Stimulated activated CD8-positive, alpha-beta memory T cell treated with anti-CD3 and anti-CD28 coated beads, Interleukin-4, amount 100 ng/mL, for 4 hours (primary cell): ENCODE measurements around the gene EEF1AKMT3.

Source experiments
- DNase-seq, 2 donors: peaks; one replicate each; pipeline ENCODE4 v3.0.0-alpha.2; 2020; ENCODE audit warnings: low read depth in 2 of 2, low spot score in 1 of 2

Gene EEF1AKMT3

DNA sequence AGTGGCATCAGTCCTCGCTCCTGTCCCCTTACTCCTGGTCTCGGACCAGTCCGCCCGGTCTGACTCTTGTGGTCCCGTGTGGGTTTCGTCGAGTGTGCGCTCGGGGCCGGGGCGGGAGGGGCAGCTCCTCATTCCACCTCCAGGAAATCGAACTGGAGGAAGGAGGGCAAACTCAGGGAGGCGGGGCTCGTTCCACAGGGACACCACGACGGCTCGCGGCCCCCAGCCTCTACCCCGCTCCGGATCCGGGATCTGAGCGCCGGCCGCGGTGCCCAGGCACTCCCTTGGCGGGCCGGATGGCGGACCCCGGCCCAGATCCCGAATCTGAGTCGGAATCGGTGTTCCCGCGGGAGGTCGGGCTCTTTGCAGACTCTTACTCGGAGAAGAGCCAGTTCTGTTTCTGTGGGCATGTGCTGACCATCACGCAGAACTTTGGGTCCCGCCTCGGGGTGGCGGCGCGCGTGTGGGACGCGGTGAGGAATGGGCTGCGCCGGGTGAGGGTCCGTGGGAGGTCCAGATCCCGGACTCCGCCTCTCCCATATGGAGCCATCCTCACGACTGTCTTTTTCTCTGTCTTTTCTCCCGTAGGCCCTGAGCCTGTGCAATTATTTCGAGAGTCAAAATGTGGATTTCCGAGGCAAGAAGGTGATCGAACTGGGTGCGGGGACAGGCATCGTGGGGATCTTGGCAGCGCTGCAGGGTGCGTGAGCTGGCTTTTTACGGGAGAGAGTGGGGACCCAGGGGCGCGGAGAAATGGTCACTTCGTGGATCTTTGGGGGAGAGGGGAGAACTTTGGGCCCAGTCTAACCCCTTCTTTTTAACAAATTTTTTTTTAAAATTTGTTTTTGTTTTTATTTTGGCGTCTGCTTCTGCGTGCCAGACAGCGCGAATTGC lies at the start of gene EEF1AKMT3:
Gene EEF1AKMT3, plus strand, starts transcription at position 186 of the 894 bp plus-strand sequence. Its CDS starts 111 bp downstream, at position 297.
- no peak for DNase-seq

DNA sequence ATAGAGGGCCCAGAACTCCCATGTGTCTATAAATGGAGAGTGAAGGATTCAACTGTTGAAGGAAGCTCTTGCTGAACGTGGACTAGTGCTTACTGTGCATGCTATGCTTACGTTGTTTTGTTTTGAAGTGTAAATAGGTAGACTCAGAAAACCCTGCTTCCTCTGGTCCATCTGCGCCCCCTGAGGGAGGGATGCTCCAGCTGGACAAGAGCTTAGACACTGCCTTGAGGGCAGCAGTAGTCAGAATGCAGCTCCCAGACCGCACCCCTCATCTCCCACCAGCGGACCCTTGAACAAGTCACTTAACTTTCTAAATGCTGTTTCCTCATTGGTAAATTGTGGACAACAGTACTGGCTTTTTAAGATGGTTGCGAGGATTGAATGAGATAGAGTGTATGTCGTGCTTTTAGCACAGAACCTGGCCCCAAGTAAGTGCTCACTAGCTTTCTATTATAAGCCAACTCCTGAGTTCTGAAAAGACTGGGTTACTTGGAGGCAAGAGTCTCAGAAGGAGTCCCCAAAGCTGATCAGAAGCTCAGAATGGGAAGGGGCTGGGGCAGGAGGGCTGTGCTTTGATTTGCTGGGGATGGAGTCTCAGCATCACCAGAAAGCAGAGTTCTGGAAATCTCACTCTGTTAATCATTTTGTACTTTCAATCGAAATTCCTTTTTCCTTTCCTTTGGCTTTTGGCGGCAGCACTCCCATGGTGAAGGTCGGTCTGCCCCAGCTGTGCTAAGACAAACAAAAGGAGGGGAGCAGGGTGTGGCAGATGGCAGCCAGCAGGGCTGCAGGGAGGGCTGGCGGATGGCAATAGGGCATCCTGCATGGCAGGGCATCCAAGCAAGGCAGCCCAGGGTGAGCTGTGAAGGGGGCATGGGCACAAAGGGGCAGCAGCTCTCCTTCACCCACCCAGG lies 49.4 kb upstream of the EEF1AKMT3 start:
- DNase-seq, result no peak

DNA sequence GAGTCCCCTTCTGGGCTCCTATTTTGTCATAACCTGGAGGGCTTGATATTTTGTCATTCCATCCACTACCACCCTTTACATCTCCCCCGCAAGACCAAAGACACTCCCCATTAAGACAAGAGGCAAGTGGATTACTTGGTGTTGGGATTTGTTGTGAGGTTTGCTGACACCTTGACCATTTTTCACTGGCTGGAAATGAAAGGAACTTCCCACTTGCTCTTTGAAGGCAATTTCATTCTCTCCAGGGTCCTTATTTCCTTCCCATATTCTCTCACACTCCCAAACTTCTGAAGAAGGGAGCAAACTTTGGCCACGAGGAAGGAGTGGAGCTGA lies 48.8 kb upstream of the EEF1AKMT3 start:
- DNase-seq, result no peak

- no peak for DNase-seq
These were observed 48.1 kb upstream of the EEF1AKMT3 start for GRCh38 chr12:57724003-57724935.

DNA sequence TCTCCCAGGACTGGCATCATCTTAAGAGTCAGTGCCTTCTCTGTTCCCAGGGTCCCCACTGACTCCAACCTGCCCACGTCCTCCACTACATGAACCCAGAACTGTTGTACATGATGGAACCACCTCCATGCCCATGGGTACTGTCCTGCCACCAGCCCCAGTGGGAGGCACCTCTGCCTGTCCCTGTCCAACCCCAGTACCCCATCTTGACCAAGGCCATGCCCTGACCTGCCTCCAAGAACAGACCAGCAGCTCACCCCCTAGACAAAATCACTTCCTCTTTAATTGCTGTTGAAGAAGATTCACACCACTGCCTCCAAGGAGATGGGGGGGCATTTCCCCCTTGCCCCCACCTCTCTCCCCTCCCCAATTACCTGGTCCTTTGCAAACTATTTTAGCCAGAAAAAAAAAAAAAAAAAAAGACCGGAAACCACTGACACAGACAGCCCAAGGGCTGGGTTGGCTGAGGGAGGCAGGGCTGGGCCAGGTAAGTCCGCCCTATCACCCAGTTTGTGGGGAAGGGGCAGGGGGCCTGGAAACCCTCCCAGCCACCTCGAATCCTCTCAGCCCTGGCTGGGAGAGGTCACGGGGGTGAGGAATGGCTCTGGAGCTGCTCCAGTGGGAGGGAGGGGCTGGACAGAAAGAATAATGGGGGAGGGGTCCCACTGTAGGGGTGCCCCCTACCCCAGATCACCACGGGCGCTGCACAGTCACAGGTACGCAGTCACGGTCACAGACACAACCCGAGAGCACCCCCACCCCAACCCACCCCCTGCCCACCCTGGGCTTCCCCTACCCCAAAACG lies 47.3 kb upstream of the EEF1AKMT3 start:
- no peak for DNase-seq

- no peak for DNase-seq
These were observed 46.6 kb upstream of the EEF1AKMT3 start for GRCh38 chr12:57725851-57726150.

- DNase-seq, result no peak
These were observed 46.1 kb upstream of the EEF1AKMT3 start for GRCh38 chr12:57726151-57726883.

DNA sequence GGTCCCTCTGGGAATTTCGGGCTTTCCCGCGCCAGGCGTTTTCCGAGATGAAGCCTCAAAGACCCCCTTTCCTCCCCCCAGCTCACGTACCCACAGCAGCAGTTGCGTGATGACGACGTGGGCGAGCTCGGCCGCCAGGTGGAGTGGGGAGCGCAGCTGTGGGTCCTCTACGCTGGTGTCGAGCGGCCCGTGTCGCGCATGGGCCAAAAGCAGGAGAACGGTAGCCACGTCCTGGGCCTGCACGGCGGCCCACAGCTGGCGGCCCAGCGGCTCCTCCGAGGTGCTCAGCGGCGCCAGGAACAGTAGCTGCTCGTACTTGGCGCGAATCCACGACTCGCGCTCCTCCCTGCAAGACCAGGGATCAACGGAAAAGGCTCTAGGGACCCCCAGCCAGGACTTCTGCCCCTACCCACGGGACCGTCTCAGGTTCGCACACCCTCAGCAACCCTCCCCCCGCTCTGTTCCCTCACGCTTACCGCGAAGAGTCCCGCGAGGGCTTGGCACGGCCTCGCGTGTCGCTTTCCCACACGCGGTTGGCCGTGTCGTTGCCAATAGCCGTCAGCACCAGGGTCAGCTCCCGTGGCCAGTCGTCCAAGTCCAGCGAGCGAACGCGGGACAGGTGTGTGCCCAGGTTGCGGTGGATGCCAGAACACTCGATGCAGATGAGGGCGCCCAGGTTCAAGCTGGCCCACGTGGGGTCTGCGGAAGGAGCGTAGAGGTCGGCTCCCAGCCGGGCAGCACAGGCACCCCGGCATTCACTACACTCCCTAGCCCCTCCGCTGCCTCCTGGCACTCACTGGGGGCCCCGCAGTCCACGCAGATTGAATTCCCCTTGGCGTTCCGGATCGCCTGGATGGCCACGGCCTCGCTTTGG lies 45.3 kb upstream of the EEF1AKMT3 start:
- DNase-seq, result no peak

- DNase-seq, result no peak
These were observed 44.5 kb upstream of the EEF1AKMT3 start for GRCh38 chr12:57727758-57728395.

DNA sequence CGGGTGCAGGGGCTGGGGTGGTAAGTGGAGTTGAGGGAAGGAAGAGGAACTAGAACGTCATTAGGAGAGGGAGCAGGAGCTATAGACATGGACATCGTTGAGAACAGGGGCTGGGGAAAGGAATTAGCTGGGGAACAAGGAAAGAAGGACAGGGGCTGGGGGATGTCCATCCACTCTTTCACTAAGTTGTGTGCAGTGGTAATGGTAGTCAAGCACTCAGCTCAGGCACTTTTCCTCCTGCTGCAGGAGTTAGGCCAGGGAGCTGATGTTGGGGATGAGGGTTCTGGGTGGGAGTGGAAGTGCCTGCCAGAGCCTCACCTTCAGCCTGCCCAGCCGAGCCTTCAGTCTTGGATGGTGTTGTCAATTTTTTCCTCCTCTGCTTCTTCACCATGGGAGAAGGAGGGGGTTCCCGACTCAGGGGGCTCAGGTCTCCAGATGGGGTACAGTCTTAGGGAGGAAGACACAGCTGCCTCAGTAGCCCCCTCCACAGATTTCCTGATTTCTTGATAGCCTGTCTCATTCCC lies 43.0 kb upstream of the EEF1AKMT3 start:
- no peak for DNase-seq

- DNase-seq, result no peak
These were observed 41.9 kb upstream of the EEF1AKMT3 start for GRCh38 chr12:57730336-57731067.

DNA sequence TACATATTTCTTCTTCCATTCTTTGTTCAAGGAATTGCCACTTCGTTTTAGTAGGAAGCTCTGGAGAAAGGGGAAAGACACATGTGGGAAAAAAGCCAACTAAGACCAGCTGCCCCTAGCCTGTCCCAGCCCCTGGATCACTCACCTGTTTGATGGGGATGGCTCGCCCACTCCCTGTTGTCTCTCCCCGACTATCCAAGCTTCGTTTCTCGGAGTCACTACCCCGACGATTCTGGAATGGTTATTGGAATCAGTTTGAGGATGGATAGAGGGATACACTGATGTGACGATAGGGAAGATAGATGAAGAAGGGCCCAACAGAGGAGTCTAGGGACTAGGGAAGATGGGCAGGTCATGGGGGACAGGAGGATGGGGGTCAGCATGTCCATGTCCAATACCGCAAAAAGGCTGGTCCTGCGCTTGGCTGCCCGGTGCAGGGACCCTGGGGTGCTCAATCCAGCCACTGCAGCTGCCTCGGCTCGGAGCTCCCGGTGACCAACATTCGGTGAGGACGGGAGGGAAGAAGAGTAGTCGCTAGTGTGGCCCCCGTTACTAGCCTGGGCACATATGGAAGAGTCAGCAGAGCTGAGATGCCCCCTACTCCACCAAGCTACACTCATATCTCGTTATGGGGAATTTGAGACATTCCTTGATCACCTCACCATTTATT lies 40.9 kb upstream of the EEF1AKMT3 start:
- DNase-seq, result no peak

DNA sequence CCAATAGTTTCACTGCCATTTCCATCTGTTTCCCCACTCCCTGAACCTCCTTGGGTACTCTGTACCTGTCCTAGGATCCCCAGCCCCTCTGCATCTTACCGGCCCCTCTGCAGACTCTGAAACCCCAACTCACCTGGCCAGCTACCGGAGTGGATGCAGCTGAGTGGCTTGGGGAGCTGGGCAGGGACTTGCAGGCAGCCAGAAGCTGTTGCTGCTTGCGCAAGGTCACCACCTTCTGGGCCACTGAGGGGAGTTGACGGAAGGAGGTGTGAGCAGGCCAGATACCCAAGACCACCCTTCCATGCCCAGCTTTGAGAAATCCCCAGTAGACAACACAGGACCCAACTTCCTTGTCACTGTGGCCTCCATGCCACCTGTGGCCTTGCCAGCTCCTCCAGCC lies 40.1 kb upstream of the EEF1AKMT3 start:
- DNase-seq, result no peak

DNA sequence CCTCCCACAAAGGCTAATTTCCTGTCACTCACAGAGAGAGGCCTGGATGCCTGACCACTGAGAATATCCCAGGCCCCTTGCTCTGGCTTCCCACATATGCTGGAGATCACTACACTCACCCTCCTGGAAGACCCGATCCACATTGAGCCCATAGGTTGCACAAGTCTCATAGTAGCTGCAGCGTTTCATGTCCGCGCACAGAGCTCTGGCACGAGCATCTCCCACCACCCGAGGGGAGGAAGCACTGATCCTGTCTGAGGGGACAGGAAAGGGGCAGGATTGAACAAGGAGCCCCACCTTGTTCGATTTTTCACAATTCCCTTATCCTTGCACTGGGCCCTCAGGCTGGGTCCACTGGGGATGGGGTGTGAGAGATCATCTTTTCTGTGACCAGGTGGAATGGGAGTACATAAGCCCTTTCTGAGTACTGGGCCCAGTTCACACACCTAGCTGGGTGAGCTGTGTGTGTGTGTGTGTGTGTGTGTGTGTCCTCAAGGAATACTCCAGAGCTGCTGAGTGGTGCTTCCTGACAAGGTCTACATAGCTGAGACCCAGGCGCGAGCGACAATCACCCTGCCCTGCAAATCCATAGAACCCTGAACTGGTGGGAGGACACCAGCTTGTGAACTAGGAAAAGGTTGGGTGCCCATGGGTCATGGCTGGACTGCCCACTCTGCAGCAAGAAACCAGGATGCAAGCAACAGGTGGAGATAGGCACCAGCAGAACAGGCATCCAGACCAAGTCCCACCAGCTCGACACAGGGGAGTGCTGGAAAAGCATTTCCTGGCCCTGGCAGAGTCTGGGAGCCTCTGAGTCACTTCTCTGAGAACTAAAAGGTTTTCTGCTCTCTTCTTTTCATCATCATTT lies 39.5 kb upstream of the EEF1AKMT3 start:
- no peak for DNase-seq

- no peak for DNase-seq
These were observed 38.5 kb upstream of the EEF1AKMT3 start for GRCh38 chr12:57733928-57734327.

- DNase-seq, result no peak
These were observed 37.8 kb upstream of the EEF1AKMT3 start for GRCh38 chr12:57734591-57734990.
